GM12878 (cell line): ENCODE data around the gene TGIF2. TPM values are rescaled to one million over a fixed set of nuclear protein-coding genes. Genes with fewer than 3 reads are reported as not detected.

Source experiments
- ATAC-seq: fragments of 200-7000 bp; cut with Tn5 transposase; 3 replicates; pipeline ENCODE4 v1.9.1; 2020; ENCODE audit warnings: mild to moderate bottlenecking, moderate library complexity
- BruUV-seq: library from RNA; stranded (reverse); fragments of 400-500 nt; replicated peaks from 2 replicates; lab custom pipeline; 2021; lab: Mats Ljungman, UMichigan
- CTCF ChIA-PET: fragments of 300-600 bp; sonication (Branson Sonifier 250); formaldehyde crosslinking; extraction: SDS; loops from one replicate; lab custom pipeline; 2021; ENCODE audit warnings: inconsistent platforms; lab: Yijun Ruan, JAX
- POLR2A ChIA-PET: fragments of 350-600 bp; formaldehyde crosslinking; extraction: SDS; loops from one replicate; lab custom pipeline; 2021; ENCODE audit warnings: inconsistent platforms; lab: Charles Lee
- RAD21 ChIA-PET: fragments of 300-600 bp; sonication (Branson Sonifier 250); formaldehyde crosslinking; loops from one replicate; lab custom pipeline; 2023; ENCODE audit warnings: antibody characterized with exemption; ENCODE audit not compliant: unreplicated experiment; lab: Charles Lee
- SMC1A ChIA-PET: fragments of 300-600 bp; sonication (Branson Sonifier 250); formaldehyde crosslinking; loops from one replicate; lab custom pipeline; 2023; ENCODE audit not compliant: unreplicated experiment, uncharacterized antibody; lab: Charles Lee
- DNase-seq: peaks from one replicate; pipeline ENCODE4 v3.0.0-alpha.2; 2011; ENCODE audit warnings: low read depth, low spot score
- FAIRE-seq: peaks from 3 replicates; lab custom pipeline; 2011; peaks lifted over from hg19 to GRCh38; lab: Jason Lieb, UNC
- H2AFZ ChIP-seq: 2 replicates; pipeline ENCODE4 v1.6.0; 2011; ENCODE audit warnings: low read depth, low read length, control low read depth; ENCODE audit not compliant: control insufficient read depth
- H3K27ac ChIP-seq: 2 replicates; pipeline ENCODE4 v1.5.1; 2011; ENCODE audit warnings: control low read depth; ENCODE audit not compliant: control insufficient read depth, insufficient read depth
- H3K27me3 ChIP-seq, 2 experiments: replicated peaks in 1 of 2; 2 replicates each; pipeline versions ENCODE4 v1.6.0 to v1.6.1; 2011; ENCODE audit warnings: low read length in 1 of 2; ENCODE audit not compliant: control insufficient read depth in 2 of 2, insufficient read depth in 2 of 2
- H3K36me3 ChIP-seq, 2 experiments: 2 replicates each; pipeline ENCODE4 v1.5.1; 2011; ENCODE audit warnings: low read length in 1 of 2; ENCODE audit not compliant: control insufficient read depth in 2 of 2, insufficient read depth in 2 of 2
- H3K4me1 ChIP-seq: 2 replicates; pipeline ENCODE4 v1.6.1; 2011; ENCODE audit warnings: mild to moderate bottlenecking, low read length, moderate library complexity, mixed read lengths; ENCODE audit not compliant: control insufficient read depth, insufficient read depth
- H3K4me2 ChIP-seq: 2 replicates; pipeline ENCODE4 v1.6.0; 2011; ENCODE audit warnings: control low read depth; ENCODE audit not compliant: control insufficient read depth, insufficient read depth
- H3K4me3 ChIP-seq: fragments of 200-600 bp; sonication (generic); 2 replicates; pipeline ENCODE4 v1.5.1; 2016
- H3K79me2 ChIP-seq: 2 replicates; pipeline ENCODE4 v1.6.0; 2011; ENCODE audit warnings: low read length; ENCODE audit not compliant: control insufficient read depth, insufficient read depth
- H3K9ac ChIP-seq: 2 replicates; pipeline ENCODE4 v1.8.0; 2011; ENCODE audit warnings: low read length, control low read depth, mixed read lengths; ENCODE audit not compliant: control insufficient read depth, insufficient read depth
- H3K9me3 ChIP-seq: replicated peaks from 3 replicates; pipeline ENCODE4 v1.5.1; 2011; ENCODE audit warnings: mild to moderate bottlenecking, low read length; ENCODE audit not compliant: control insufficient read depth, insufficient read depth
- H4K20me1 ChIP-seq: 2 replicates; pipeline ENCODE4 v1.6.0; 2011; ENCODE audit not compliant: control insufficient read depth, insufficient read depth
- CTCF ChIP-seq, 3 experiments: IDR thresholded peaks in 2 of 3; conservative IDR thresholded peaks in 1 of 3; 2 replicates each; pipeline ENCODE4 v1.5.1; 2011; ENCODE audit warnings: low read depth in 3 of 3, low read length in 3 of 3, mild to moderate bottlenecking in 3 of 3, control low read depth in 2 of 3, moderate library complexity in 2 of 3, inconsistent platforms in 1 of 3, mixed read lengths in 1 of 3; ENCODE audit not compliant: control insufficient read depth in 2 of 3, insufficient read depth in 1 of 3; ENCODE audit errors: extremely low read depth in 1 of 3
- IKZF2 ChIP-seq, 2 experiments: fragments of 450-650 bp; IDR thresholded peaks; 2 replicates each; pipeline ENCODE4 v1.6.1; 2017; ENCODE audit warnings: mild to moderate bottlenecking in 2 of 2, moderate library complexity in 2 of 2
- RFX5 ChIP-seq: IDR thresholded peaks from 2 replicates; pipeline ENCODE4 v1.6.1; 2011; ENCODE audit warnings: low read depth, low read length, improper control_type of control experiment
- SMAD1 ChIP-seq: fragments of 450-650 bp; IDR thresholded peaks from 2 replicates; pipeline ENCODE4 v1.6.1; 2018; ENCODE audit warnings: mild to moderate bottlenecking, low read depth; ENCODE audit not compliant: partially characterized antibody
- ZBTB33 ChIP-seq: fragments of 450-650 bp; IDR thresholded peaks from 2 replicates; pipeline ENCODE4 v1.6.1; 2017; ENCODE audit warnings: mild to moderate bottlenecking
- WGBS: methylation state at CpG from one replicate; pipeline ENCODE4 v1.1.6; 2016; ENCODE audit warnings: low lambda C conversion rate; ENCODE audit not compliant: insufficient replicate concordance, insufficient coverage; ENCODE audit errors: missing lambda C conversion rate; 5-methylcytosine and 5-hydroxymethylcytosine counted together
- in situ Hi-C: fragments of 300-500 bp; cut with MboI; formaldehyde crosslinking; loops from 9 replicates; pipeline ENCODE4 v1.14.3; 2018; ENCODE audit warnings: mixed read lengths
- intact Hi-C: fragments of 100-400 bp; cut with micrococcal nuclease; formaldehyde crosslinking; loops from one replicate; pipeline ENCODE4 v1.14.2; 2022; ENCODE audit not compliant: unreplicated experiment
- polyA plus RNA-seq, 11 experiments: library from polyadenylated mRNA; depleted of rRNA in 4 of 11; unstranded in 6 of 11; stranded (reverse) in 5 of 11; fragments of >200 nt; fragmentation: Nextera tagmentation in 4 of 11; fragmentation: Illumina TruSeq in 1 of 11; extraction: Ambion mirVana in 4 of 11; extraction: Trizol in 1 of 11; gene quantifications; 1 replicate in 1 of 11; 2 replicates in 10 of 11; pipeline versions ENCODE4 v1.2.1 to v1.2.3, GENCODE V29; 2011 to 2016; ENCODE audit warnings: inconsistent platforms in 2 of 11, missing spikeins in 2 of 11, low read depth in 1 of 11
- total RNA-seq, 4 experiments: library from RNA; depleted of rRNA in 3 of 4; stranded (reverse); fragments of >200 nt in 3 of 4; fragmentation: Illumina TruSeq in 1 of 4; extraction: Trizol in 1 of 4; gene quantifications; 2 replicates each; pipeline versions ENCODE4 v1.2.1 to v1.2.3, GENCODE V29; 2013 to 2021

Gene TGIF2
- total and polyA plus RNA-seq, 10 of the 15 experiments (the other 5 are each of a cell fraction or from before 2014, with no cell fraction given): 13.1 to 47.1 (median 36.6) TPM

GRCh38 chr20:36591854-36592641 is 18.7 kb downstream of the TGIF2 start:
- ATAC-seq (no peak), FAIRE-seq (no peak), DNase-seq (no peak)
- no peak overlapping the region for H3K9ac ChIP-seq
- ChIA-PET POLR2A (interaction anchor here (0.6 to 5.9 kb wide), 7 partner anchors 9 to 1184 kb away, joined by 3 to 46 read pairs (median 5); partner anchors contain the start of genes RAB5IF and TGIF2), RAD21 (interaction anchor here (0.6 to 5.1 kb wide), 4 partner anchors 13 to 358 kb away, joined by 3 to 93 read pairs (median 9); partner anchors contain the start of genes RAB5IF and TGIF2), CTCF (interaction anchor here (1.0 to 5.9 kb wide), 7 partner anchors 10 to 41 kb away, joined by 3 to 74 read pairs (median 9); partner anchors contain the start of genes RAB5IF and TGIF2), SMC1A (interaction anchor here (5.1 to 9.1 kb wide), 2 partner anchors 13 to 17 kb away, joined by 32 to 98 read pairs; partner anchors contain the start of genes RAB5IF and TGIF2)
- BruUV-seq: TSS peak; percentile 39
- no peak overlapping the region for H3K4me2 ChIP-seq
- WGBS: 93% methylated on average over 9 of the region's 9 CpGs
- H3K4me1 ChIP-seq: peaks cover 41% of the 10 kb centered on the region
- in situ Hi-C loops: no loop called here
- TF ChIP-seq RFX5: no peak
- TF ChIP-seq SMAD1: no peak
- peak in 1 of 2 experiments; percentile 42; a peak in 2 of 4 replicates for TF ChIP-seq IKZF2 (IDR thresholded peaks at IDR 0.05)
- TF ChIP-seq ZBTB33: 0 out of 2 replicates have a peak, but pooled peaks have one; percentile 25
- peak in 2 of 3 experiments; percentile 23 to 43; a peak in 3 of 6 replicates for TF ChIP-seq CTCF (IDR thresholded peaks at IDR 0.05 in 2 of 3, conservative IDR thresholded peaks at IDR 0.05 in 1 of 3; ENCODE audit: control insufficient read depth in 2 of 3, extremely low read depth in 1 of 3, insufficient read depth in 1 of 3, low read depth in 3 of 3, low read length in 3 of 3)
- peaks cover 11 to 18% of the 10 kb centered on the region in 2 experiments for H3K36me3 ChIP-seq
- intact Hi-C loops: no loop called here
- H3K27ac ChIP-seq: no peak overlapping the region
- peaks cover 4% of the 10 kb centered on the region for H3K79me2 ChIP-seq
- no peaks in the 10 kb centered on the region for H4K20me1 ChIP-seq
- H3K9me3 ChIP-seq: no peaks in the 10 kb centered on the region; the same call in 2 of the 3 replicates
- H2AFZ ChIP-seq: no peak overlapping the region
- H3K27me3 ChIP-seq: no peaks in the 10 kb centered on the region
- H3K4me3 ChIP-seq: no peak overlapping the region
